Measurements from ENCODE around the gene CHRNA9. TPM values are rescaled to one million over a fixed set of nuclear protein-coding genes. Genes with fewer than 3 reads are reported as not detected.
"Not testable (repeated sequence)": the region's sequence is repeated elsewhere in the genome, so short reads cannot be mapped to it uniquely, and the experiment has no call there.

Gene CHRNA9
- total and polyA plus RNA-seq, 8 donors, result 0.31 TPM; not detected in 7

DNA sequence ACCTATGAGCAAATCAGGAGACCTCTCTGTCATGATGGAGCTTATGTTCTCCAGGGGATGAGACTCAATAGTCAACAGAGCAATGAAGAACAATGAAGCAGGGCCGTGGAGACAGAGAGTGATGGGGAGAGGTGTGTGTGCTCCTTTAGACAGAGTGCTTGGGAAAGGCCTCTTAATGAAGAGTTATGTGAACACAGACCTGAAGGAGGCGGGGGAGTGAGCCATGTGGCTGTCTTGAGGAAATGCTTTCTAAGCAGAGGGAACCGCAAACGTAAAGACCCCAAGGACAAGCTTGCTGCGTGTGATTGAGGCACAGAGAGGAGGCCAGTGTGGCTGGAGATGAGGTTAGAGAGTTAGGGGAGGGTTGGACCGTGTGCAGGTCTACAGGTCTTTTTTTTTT is 53.1 kb downstream of the CHRNA9 start:
- Histone ChIP-seq H3K27me3 (no peaks in the 10 kb centered on the region), H3K4me1 (no peaks in the 10 kb centered on the region), H3K9me3 (no peaks in the 10 kb centered on the region), H3K27ac (no peak overlapping the region), H3K4me3 (no peak overlapping the region), H3K36me3 (no peaks in the 10 kb centered on the region)
- intact Hi-C loops (cut with DNase I; ENCODE audit: low total_unique reads), result no loop called here
- WGBS, 5 donors, result 71 to 83% (median 78%) methylated on average over 6 of the region's 6 CpGs
- TF ChIP-seq POLR2AphosphoS5 (IDR thresholded peaks at IDR 0.05), result no peak
- TF ChIP-seq, protein P1, sequence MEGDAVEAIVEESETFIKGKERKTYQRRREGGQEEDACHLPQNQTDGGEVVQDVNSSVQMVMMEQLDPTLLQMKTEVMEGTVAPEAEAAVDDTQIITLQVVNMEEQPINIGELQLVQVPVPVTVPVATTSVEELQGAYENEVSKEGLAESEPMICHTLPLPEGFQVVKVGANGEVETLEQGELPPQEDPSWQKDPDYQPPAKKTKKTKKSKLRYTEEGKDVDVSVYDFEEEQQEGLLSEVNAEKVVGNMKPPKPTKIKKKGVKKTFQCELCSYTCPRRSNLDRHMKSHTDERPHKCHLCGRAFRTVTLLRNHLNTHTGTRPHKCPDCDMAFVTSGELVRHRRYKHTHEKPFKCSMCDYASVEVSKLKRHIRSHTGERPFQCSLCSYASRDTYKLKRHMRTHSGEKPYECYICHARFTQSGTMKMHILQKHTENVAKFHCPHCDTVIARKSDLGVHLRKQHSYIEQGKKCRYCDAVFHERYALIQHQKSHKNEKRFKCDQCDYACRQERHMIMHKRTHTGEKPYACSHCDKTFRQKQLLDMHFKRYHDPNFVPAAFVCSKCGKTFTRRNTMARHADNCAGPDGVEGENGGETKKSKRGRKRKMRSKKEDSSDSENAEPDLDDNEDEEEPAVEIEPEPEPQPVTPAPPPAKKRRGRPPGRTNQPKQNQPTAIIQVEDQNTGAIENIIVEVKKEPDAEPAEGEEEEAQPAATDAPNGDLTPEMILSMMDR (IDR thresholded peaks at IDR 0.05), result no peak
- no peak for TF ChIP-seq POLR2A (IDR thresholded peaks at IDR 0.05)
- no peak for TF ChIP-seq EP300 (IDR thresholded peaks at IDR 0.05)
- no peak for DNase-seq

DNA sequence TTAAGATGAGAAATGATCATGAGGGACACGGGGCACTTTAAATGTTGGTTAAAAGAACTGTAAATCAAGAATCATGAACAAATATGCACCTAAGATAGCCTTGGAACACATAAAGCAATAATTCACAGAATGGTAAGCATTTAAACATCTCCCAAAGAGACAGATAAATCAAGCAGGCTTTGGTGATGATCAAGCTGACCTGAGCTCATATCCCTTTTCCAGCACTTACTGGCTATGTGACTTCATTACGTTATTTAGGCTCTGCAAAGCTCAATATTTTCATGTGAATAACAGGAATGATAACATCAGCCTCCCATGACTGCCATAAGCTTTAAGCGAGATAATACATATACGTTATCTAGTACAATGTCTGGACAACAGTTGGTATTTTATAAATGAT is 54.9 kb downstream of the CHRNA9 start:
- peaks cover 0 to 6% (median 4%) of the 10 kb centered on the region in 4 donors for H3K4me1 ChIP-seq
- no peaks in the 10 kb centered on the region for H3K27me3 ChIP-seq
- no peaks in the 10 kb centered on the region for H3K9me3 ChIP-seq
- H3K4me3 ChIP-seq, result no peak overlapping the region
- no peak overlapping the region for H3K27ac ChIP-seq
- no peak for DNase-seq
- H3K36me3 ChIP-seq, result no peaks in the 10 kb centered on the region
- WGBS, 5 donors, result 68 to 82% (median 72%) methylated on average over 4 of the region's 4 CpGs
- TF ChIP-seq POLR2A (IDR thresholded peaks at IDR 0.05) (no peak), POLR2AphosphoS5 (IDR thresholded peaks at IDR 0.05) (no peak), EP300 (IDR thresholded peaks at IDR 0.05) (no peak)
- TF ChIP-seq, protein P1 (IDR thresholded peaks at IDR 0.05), result no peak
- intact Hi-C loops (cut with DNase I; ENCODE audit: low total_unique reads), result no loop called here

DNA sequence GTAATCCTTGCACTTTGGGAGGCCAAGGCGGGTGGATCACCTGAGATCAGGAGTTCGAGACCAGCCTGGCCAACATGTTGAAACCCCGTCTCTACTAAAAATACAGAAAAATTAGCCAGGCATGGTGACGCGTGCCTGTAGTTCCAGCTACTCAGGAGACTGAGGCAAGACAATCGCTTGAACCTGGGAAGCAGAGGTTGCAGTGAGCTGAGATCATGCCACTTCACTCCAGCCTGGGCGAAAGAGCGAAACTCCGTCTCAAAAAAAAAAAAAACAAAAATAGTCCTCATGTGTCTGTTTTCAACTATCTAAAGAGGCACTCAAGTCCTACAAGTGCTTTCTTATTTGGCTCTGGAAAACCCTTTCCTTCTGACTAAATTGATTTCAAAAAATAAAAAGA is 57.1 kb downstream of the CHRNA9 start:
- H3K27ac ChIP-seq; H3K4me3 ChIP-seq; H3K27me3 ChIP-seq; DNase-seq; H3K36me3 ChIP-seq; intact Hi-C loops (cut with DNase I; ENCODE audit: low total_unique reads); H3K9me3 ChIP-seq: not testable (repeated sequence)
- 94 to 98% (median 96%) methylated on average over 9 of the region's 9 CpGs for WGBS, 5 donors
- H3K4me1 ChIP-seq, result peaks cover 12 to 26% (median 23%) of the 10 kb centered on the region in 4 donors

DNA sequence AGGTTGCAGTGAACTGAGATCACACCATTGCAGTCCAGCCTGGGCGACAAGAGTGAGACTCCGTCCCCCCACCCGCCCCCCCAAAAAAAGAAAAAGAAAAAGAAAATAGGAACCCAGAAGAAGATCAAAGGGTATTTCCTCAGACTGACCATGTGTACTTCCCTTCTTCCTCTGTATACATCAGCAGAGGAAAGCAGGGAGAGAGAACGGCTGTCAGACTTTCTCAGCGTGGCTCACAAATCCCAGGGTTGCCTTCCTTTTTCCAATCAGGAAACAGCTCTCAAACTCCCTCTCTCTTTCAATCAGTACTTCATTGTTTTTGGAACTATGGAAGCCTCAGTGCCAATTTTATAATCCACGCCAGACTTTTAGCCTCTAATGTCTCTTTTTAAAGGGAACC is 59.1 kb downstream of the CHRNA9 start:
- WGBS, 5 donors, result 57 to 77% (median 62%) methylated on average over 6 of the region's 6 CpGs
- peaks cover 12 to 26% (median 23%) of the 10 kb centered on the region in 4 donors for H3K4me1 ChIP-seq
- no peaks in the 10 kb centered on the region for H3K9me3 ChIP-seq
- H3K27me3 ChIP-seq, result no peaks in the 10 kb centered on the region
- H3K27ac ChIP-seq, result no peak overlapping the region
- intact Hi-C loops (cut with DNase I; ENCODE audit: low total_unique reads), result no loop called here
- H3K4me3 ChIP-seq, result no peak overlapping the region
- no peak for DNase-seq
- TF ChIP-seq, protein P1 (IDR thresholded peaks at IDR 0.05), result no peak
- TF ChIP-seq POLR2A (IDR thresholded peaks at IDR 0.05), result no peak
- TF ChIP-seq POLR2AphosphoS5 (IDR thresholded peaks at IDR 0.05), result no peak
- no peak for TF ChIP-seq EP300 (IDR thresholded peaks at IDR 0.05)
- no peaks in the 10 kb centered on the region for H3K36me3 ChIP-seq

DNA sequence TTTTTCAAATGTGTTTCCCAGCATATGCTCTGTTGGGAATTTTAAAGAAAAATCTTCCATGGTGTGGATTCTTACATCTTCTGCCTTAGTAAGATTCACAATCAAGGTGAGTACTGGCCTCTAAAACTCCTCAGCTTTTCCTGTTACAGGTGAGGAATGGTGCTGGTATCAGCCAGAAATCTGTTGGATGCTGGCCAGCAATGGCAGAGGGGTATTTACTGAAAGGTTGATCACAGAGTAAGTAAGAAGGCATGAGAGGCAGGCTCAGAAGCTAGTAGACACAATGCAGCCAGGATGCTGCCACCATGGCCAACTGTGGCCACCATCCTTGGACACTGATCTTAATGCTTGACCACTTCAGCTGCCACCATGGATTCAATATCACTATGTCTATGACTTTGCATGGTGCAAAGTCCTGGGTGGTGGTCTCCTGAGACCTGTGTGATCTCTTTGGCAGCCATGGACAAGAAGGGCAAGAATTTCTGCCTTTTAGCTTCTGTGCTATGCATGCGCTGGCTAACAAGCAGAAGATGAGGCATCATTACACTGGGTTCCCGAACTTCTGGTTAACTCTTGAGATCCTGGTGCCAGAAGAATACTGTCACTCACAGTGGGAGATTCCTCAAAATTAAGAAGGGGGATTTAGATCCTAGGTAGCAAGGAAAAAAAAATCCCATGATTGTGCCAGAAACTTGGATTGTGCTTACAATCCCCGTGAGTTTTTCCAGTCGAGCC is 60.2 kb downstream of the CHRNA9 start:
- peak overlapping the region; percentile 6 to 66 (median 52) for H3K27ac ChIP-seq
- DNase-seq, result peak in 1 of 2 donors; percentile 66
- H3K36me3 ChIP-seq, result no peaks in the 10 kb centered on the region
- WGBS, 5 donors, result 32 to 51% (median 40%) methylated on average over 4 of the region's 4 CpGs
- TF ChIP-seq, protein P1 (IDR thresholded peaks at IDR 0.05), result no peak
- no peak for TF ChIP-seq POLR2A (IDR thresholded peaks at IDR 0.05)
- TF ChIP-seq POLR2AphosphoS5 (IDR thresholded peaks at IDR 0.05), result no peak
- no peak for TF ChIP-seq EP300 (IDR thresholded peaks at IDR 0.05)
- intact Hi-C loops (cut with DNase I; ENCODE audit: low total_unique reads), result no loop called here
- H3K4me3 ChIP-seq, result no peak overlapping the region
- no peaks in the 10 kb centered on the region for H3K27me3 ChIP-seq
- H3K9me3 ChIP-seq, result no peaks in the 10 kb centered on the region
- peaks cover 12 to 26% (median 23%) of the 10 kb centered on the region in 4 donors for H3K4me1 ChIP-seq

All from stomach (tissue), 9 donors.